ENCODE measurements around the gene MS4A6A. TPM values are rescaled to one million over a fixed set of nuclear protein-coding genes. Genes with fewer than 3 reads are reported as not detected.
"Not testable (repeated sequence)": the region's sequence is repeated elsewhere in the genome, so short reads cannot be mapped to it uniquely, and the experiment has no call there.

Gene MS4A6A
- total RNA-seq, 3 donors from 2014 or later = not detected

- H3K27me3 Mint-ChIP-seq (ENCODE audit: low read depth); H3K36me3 Mint-ChIP-seq (ENCODE audit: insufficient read depth); H3K4me1 Mint-ChIP-seq (ENCODE audit: low read depth); H3K9me3 Mint-ChIP-seq; H3K4me3 Mint-ChIP-seq; ATAC-seq; DNase-seq: not testable (repeated sequence)
Observed at GRCh38 chr11:60128866-60129265, 54.0 kb downstream of the MS4A6A start.

- ATAC-seq (no peak), DNase-seq (no peak)
- H3K36me3 Mint-ChIP-seq (ENCODE audit: insufficient read depth) = no peaks in the 10 kb centered on the region
- no peaks in the 10 kb centered on the region for H3K9me3 Mint-ChIP-seq
- no peaks in the 10 kb centered on the region for H3K4me1 Mint-ChIP-seq (ENCODE audit: low read depth)
- H3K27me3 Mint-ChIP-seq (ENCODE audit: low read depth) = no peaks in the 10 kb centered on the region
- H3K4me3 Mint-ChIP-seq = no peak overlapping the region
Observed at GRCh38 chr11:60128376-60128775, 54.5 kb downstream of the MS4A6A start.

GRCh38 chr11:60127311-60127811 is 55.5 kb downstream of the MS4A6A start:
- Mint-ChIP-seq H3K9me3 (no peaks in the 10 kb centered on the region), H3K27me3 (ENCODE audit: low read depth) (no peaks in the 10 kb centered on the region), H3K4me1 (ENCODE audit: low read depth) (no peaks in the 10 kb centered on the region), H3K36me3 (ENCODE audit: insufficient read depth) (no peaks in the 10 kb centered on the region), H3K4me3 (no peak overlapping the region)
- no peak for DNase-seq
- no peak for ATAC-seq

GRCh38 chr11:60125956-60126585 is 56.8 kb downstream of the MS4A6A start:
- Mint-ChIP-seq H3K27me3 (ENCODE audit: low read depth) (no peaks in the 10 kb centered on the region), H3K36me3 (ENCODE audit: insufficient read depth) (no peaks in the 10 kb centered on the region), H3K4me1 (ENCODE audit: low read depth) (no peaks in the 10 kb centered on the region), H3K4me3 (no peak overlapping the region), H3K9me3 (no peaks in the 10 kb centered on the region)
- DNase-seq (no peak), ATAC-seq (no peak)

- Mint-ChIP-seq H3K4me3 (no peak overlapping the region), H3K4me1 (ENCODE audit: low read depth) (no peaks in the 10 kb centered on the region), H3K9me3 (no peaks in the 10 kb centered on the region), H3K36me3 (ENCODE audit: insufficient read depth) (no peaks in the 10 kb centered on the region), H3K27me3 (ENCODE audit: low read depth) (peaks cover 4% of the 10 kb centered on the region)
- ATAC-seq = no peak
- DNase-seq = no peak
Observed at GRCh38 chr11:60124802-60125432, 58.0 kb downstream of the MS4A6A start.

Other genes with a start within 250 kb of the MS4A6A start
- not detected for gene OOSP1, start 244.7 kb downstream of the MS4A6A start, total RNA-seq
- gene OOSP4A, start 219.1 kb downstream of the MS4A6A start, total RNA-seq = not detected
- gene OOSP4B, start 165.9 kb downstream of the MS4A6A start, total RNA-seq = not detected
- gene OOSP2, start 142.7 kb downstream of the MS4A6A start, total RNA-seq = not detected
- not detected for gene MS4A3, start 126.4 kb downstream of the MS4A6A start, total RNA-seq
- gene MS4A2, start 94.4 kb downstream of the MS4A6A start, total RNA-seq = not detected
- gene MS4A4E, start 60.1 kb upstream of the MS4A6A start, total RNA-seq = not detected
- gene MS4A4A, start 97.6 kb upstream of the MS4A6A start, total RNA-seq = not detected
- gene MS4A6E, start 144.2 kb upstream of the MS4A6A start, total RNA-seq = not detected
- under 1 TPM in 2 of 3 donors, not detected in 1; 0.14 to 0.45 TPM for gene MS4A7, start 195.4 kb upstream of the MS4A6A start, total RNA-seq
- not detected for gene MS4A14, start 213.4 kb upstream of the MS4A6A start, total RNA-seq
- gene MS4A5, start 246.5 kb upstream of the MS4A6A start, total RNA-seq = not detected

Data from activated T-cell treated with anti-CD3 and anti-CD28 coated beads, Interleukin-2, amount 50 U/mL, for 4 hours (primary cell).